Neural progenitor cell (in vitro differentiated cells): ENCODE measurements around the gene TSPAN14.

Source experiments
- EZH2 ChIP-seq: fragments of 200-600 bp; sonication (generic); IDR thresholded peaks from 2 replicates; pipeline ENCODE4 v1.6.1; 2017; ENCODE audit warnings: antibody characterized with exemption, mild to moderate bottlenecking, moderate library complexity
- TF ChIP-seq, protein P1 (sequence below): fragments of 200-600 bp; sonication (generic); IDR thresholded peaks from 2 replicates; pipeline ENCODE4 v1.5.1; 2017; ENCODE audit warnings: antibody characterized with exemption, mild to moderate bottlenecking

GRCh38 chr10:80476685-80477084 is 22.6 kb downstream of the TSPAN14 start:
- TF ChIP-seq, protein P1, sequence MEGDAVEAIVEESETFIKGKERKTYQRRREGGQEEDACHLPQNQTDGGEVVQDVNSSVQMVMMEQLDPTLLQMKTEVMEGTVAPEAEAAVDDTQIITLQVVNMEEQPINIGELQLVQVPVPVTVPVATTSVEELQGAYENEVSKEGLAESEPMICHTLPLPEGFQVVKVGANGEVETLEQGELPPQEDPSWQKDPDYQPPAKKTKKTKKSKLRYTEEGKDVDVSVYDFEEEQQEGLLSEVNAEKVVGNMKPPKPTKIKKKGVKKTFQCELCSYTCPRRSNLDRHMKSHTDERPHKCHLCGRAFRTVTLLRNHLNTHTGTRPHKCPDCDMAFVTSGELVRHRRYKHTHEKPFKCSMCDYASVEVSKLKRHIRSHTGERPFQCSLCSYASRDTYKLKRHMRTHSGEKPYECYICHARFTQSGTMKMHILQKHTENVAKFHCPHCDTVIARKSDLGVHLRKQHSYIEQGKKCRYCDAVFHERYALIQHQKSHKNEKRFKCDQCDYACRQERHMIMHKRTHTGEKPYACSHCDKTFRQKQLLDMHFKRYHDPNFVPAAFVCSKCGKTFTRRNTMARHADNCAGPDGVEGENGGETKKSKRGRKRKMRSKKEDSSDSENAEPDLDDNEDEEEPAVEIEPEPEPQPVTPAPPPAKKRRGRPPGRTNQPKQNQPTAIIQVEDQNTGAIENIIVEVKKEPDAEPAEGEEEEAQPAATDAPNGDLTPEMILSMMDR: no peak
- no peak for TF ChIP-seq EZH2
